ENCODE results near the gene DHCR24.

Gene DHCR24

GRCh38 chr1:54864460-54865208, 22.4 kb downstream of the DHCR24 start:
- TF ChIP-seq FOXP2 (optimal IDR thresholded peaks at IDR 0.05; ENCODE audit: borderline replicate concordance, extremely low read depth, extremely low read length, insufficient read depth): no peak
- no peak for TF ChIP-seq POLR2AphosphoS5 (IDR thresholded peaks at IDR 0.05; ENCODE audit: low read depth, low read length)
- no peak for TF ChIP-seq SIN3A (IDR thresholded peaks at IDR 0.05; ENCODE audit: borderline replicate concordance, insufficient read depth, low read length)
- no peak for TF ChIP-seq TAF1 (IDR thresholded peaks at IDR 0.05; ENCODE audit: borderline replicate concordance, insufficient read depth, low read length)
- TF ChIP-seq, protein P1, sequence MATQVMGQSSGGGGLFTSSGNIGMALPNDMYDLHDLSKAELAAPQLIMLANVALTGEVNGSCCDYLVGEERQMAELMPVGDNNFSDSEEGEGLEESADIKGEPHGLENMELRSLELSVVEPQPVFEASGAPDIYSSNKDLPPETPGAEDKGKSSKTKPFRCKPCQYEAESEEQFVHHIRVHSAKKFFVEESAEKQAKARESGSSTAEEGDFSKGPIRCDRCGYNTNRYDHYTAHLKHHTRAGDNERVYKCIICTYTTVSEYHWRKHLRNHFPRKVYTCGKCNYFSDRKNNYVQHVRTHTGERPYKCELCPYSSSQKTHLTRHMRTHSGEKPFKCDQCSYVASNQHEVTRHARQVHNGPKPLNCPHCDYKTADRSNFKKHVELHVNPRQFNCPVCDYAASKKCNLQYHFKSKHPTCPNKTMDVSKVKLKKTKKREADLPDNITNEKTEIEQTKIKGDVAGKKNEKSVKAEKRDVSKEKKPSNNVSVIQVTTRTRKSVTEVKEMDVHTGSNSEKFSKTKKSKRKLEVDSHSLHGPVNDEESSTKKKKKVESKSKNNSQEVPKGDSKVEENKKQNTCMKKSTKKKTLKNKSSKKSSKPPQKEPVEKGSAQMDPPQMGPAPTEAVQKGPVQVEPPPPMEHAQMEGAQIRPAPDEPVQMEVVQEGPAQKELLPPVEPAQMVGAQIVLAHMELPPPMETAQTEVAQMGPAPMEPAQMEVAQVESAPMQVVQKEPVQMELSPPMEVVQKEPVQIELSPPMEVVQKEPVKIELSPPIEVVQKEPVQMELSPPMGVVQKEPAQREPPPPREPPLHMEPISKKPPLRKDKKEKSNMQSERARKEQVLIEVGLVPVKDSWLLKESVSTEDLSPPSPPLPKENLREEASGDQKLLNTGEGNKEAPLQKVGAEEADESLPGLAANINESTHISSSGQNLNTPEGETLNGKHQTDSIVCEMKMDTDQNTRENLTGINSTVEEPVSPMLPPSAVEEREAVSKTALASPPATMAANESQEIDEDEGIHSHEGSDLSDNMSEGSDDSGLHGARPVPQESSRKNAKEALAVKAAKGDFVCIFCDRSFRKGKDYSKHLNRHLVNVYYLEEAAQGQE (IDR thresholded peaks at IDR 0.05; ENCODE audit: insufficient read depth in 1 of 2, low read depth in 2 of 2, low read length in 2 of 2): no peak

DNA sequence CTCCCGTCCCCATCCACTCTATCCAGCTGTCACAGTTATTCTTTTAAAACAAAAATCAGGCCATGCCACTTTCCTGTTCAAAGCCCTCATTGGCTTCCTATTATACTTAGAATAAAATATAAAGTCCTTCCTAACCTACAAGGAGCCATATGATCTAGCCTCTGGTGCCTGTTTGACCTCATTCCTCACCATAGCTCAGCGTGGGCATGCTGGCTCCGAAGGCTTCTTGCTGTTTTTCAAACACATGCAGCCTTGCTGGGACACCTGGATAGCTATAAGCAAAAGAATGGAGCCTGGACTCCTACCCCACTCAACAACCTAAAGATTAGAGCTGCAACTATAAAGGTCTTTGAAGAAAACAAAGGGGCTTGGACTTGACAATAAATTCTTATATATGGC, 23.7 kb downstream of the DHCR24 start:
- TF ChIP-seq TAF1 (IDR thresholded peaks at IDR 0.05; ENCODE audit: borderline replicate concordance, insufficient read depth, low read length): no peak
- no peak for TF ChIP-seq FOXP2 (optimal IDR thresholded peaks at IDR 0.05; ENCODE audit: borderline replicate concordance, extremely low read depth, extremely low read length, insufficient read depth)

- TF ChIP-seq POLR2AphosphoS5 (IDR thresholded peaks at IDR 0.05; ENCODE audit: low read depth, low read length) (no peak), FOXP2 (optimal IDR thresholded peaks at IDR 0.05; ENCODE audit: borderline replicate concordance, extremely low read depth, extremely low read length, insufficient read depth) (no peak)
- TF ChIP-seq, protein P1 (IDR thresholded peaks at IDR 0.05; ENCODE audit: insufficient read depth in 1 of 2, low read depth in 2 of 2, low read length in 2 of 2): no peak
Observed at GRCh38 chr1:54861070-54861761, 25.8 kb downstream of the DHCR24 start.

DNA sequence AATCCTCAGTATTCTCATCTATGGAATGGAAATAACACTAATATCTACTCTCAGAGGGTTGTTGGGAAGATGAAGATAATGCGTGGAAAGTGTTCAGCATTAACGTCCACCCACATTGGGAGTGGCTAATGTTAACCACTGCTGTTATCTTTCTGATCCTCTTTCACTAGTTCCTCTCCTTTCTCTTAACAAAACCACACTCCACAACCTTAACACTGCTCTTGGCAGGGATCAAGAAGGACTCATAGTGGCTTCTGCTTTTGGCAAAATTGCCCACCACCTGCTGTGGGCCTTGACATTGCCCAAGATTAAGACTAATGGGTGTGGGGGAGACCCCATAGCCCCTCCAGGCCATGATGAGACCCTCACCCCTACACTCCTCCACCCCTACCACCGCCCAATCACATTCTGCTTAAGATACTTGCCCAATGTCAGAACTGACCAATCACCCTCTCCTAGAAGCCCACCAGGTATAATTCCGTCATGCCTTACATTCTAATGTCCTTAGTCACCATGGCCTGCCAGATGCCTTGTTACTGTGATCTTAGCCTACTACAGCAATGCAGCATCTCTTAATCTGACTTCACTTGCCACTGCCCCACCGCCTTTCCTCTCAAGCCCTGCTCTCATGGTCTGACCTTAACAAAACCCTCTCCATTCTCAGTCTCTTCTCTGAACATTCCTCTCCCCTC, 27.1 kb downstream of the DHCR24 start:
- TF ChIP-seq SIN3A (IDR thresholded peaks at IDR 0.05; ENCODE audit: borderline replicate concordance, insufficient read depth, low read length) (no peak), FOXP2 (optimal IDR thresholded peaks at IDR 0.05; ENCODE audit: borderline replicate concordance, extremely low read depth, extremely low read length, insufficient read depth) (no peak), POLR2AphosphoS5 (IDR thresholded peaks at IDR 0.05; ENCODE audit: low read depth, low read length) (no peak), TAF1 (IDR thresholded peaks at IDR 0.05; ENCODE audit: borderline replicate concordance, insufficient read depth, low read length) (no peak)
- TF ChIP-seq, protein P1 (IDR thresholded peaks at IDR 0.05; ENCODE audit: insufficient read depth in 1 of 2, low read depth in 2 of 2, low read length in 2 of 2): no peak

DNA sequence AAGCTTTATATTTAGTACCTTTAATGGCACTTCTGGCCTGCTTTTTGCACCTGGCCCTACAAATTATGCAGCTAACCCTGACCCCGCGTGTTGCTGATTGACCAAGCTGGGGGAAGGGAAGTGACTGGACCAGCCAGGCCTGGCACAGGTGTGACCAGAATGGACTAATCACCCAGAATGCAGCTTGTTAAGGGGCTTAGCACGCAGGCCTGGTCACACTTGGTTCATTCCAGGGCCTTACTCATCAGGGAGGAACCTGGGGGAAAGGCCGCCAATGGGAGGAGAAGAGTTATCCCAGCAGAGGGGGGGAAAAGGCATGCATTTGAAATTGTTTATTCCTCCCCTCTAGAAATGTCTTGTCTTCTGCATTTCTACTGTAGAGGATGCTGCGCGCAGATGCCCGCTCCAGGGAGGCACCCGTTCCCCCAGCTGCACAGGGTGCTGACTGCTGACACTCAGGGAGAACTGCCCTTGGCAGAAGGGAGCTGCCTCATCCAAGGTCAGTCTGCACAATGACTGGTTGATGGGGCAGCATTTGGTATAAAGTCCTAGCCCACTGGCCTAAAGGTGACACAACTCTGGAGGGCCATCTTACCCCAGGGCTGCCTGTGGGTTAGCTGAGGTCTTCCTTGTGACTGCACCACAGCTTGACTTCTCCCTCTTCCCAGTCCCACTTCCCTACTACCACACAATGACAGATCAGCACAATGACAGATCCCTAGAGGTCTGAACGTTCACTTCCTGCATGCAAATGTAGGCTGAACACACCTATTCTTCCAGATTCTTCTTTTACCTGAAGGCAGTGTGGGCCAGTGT, 29.0 kb downstream of the DHCR24 start:
- TF ChIP-seq, protein P1 (IDR thresholded peaks at IDR 0.05; ENCODE audit: insufficient read depth in 1 of 2, low read depth in 2 of 2, low read length in 2 of 2): no peak
- TF ChIP-seq SIN3A (IDR thresholded peaks at IDR 0.05; ENCODE audit: borderline replicate concordance, insufficient read depth, low read length) (no peak), TAF1 (IDR thresholded peaks at IDR 0.05; ENCODE audit: borderline replicate concordance, insufficient read depth, low read length) (no peak), FOXP2 (optimal IDR thresholded peaks at IDR 0.05; ENCODE audit: borderline replicate concordance, extremely low read depth, extremely low read length, insufficient read depth) (no peak), POLR2AphosphoS5 (IDR thresholded peaks at IDR 0.05; ENCODE audit: low read depth, low read length) (no peak)

Measured in PFSK-1 (cell line).